GM13976 (cell line): ENCODE results near the gene CLDN6.

Experiments used
- DNase-seq: peaks from one replicate; pipeline ENCODE4 v3.0.0; 2012; ENCODE audit warnings: low spot score
- CTCF ChIP-seq: IDR thresholded peaks from 2 replicates; pipeline ENCODE4 v1.5.1; 2012; ENCODE audit warnings: borderline replicate concordance, mild to moderate bottlenecking; ENCODE audit not compliant: insufficient read depth; ENCODE audit errors: extremely low read depth, missing control alignments, control extremely low read depth
- in situ Hi-C: fragments of 300-500 bp; cut with MboI; formaldehyde crosslinking; loops from one replicate; pipeline ENCODE4 v1.12.0; 2022; ENCODE audit warnings: low sequenced_read_pairs, mixed read lengths, inconsistent platforms; ENCODE audit not compliant: unreplicated experiment

Gene CLDN6

GRCh38 chr16:3062553-3062952 is 44.6 kb upstream of the CLDN6 start:
- in situ Hi-C loops, result loop anchor here (10.0 kb wide), 1 partner anchor 62 kb away; no protein-coding TSS in a partner anchor
- TF ChIP-seq CTCF, result no peak
- no peak for DNase-seq

- TF ChIP-seq CTCF, result no peak
- in situ Hi-C loops, result loop anchor here (10.0 kb wide), 1 partner anchor 64 kb away; no protein-coding TSS in a partner anchor
- no peak for DNase-seq
These were observed 42.5 kb upstream of the CLDN6 start for GRCh38 chr16:3060339-3061127.

GRCh38 chr16:3059723-3060242 is 41.8 kb upstream of the CLDN6 start:
- no peak for TF ChIP-seq CTCF
- no peak for DNase-seq
- in situ Hi-C loops, result loop anchor here (10.0 kb wide), 1 partner anchor 65 kb away; no protein-coding TSS in a partner anchor

- peak; percentile 97 for DNase-seq
- TF ChIP-seq CTCF, result peak; percentile 94
- in situ Hi-C loops, result no loop called here
These were observed 41.2 kb upstream of the CLDN6 start for GRCh38 chr16:3059041-3059722.

- peak; percentile 67 for TF ChIP-seq CTCF
- DNase-seq, result peak; percentile 80
- in situ Hi-C loops, result no loop called here
These were observed 40.4 kb upstream of the CLDN6 start for GRCh38 chr16:3058139-3059030.

- no peak for TF ChIP-seq CTCF
- in situ Hi-C loops, result no loop called here
These were observed 39.5 kb upstream of the CLDN6 start for GRCh38 chr16:3057181-3058138.

More at GRCh38 chr16:3057181-3058138, 39.5 kb upstream of the CLDN6 start:
- no peak for DNase-seq
